ENCODE measurements around the gene SH3RF3. TPM values are rescaled to one million over a fixed set of nuclear protein-coding genes. Genes with fewer than 3 reads are reported as not detected.

Gene SH3RF3
- total and polyA plus RNA-seq, 10 of the 15 experiments (the other 5 are each of a cell fraction or from before 2014, with no cell fraction given) = 0.08 to 8.8 (median 2.3) TPM

DNA sequence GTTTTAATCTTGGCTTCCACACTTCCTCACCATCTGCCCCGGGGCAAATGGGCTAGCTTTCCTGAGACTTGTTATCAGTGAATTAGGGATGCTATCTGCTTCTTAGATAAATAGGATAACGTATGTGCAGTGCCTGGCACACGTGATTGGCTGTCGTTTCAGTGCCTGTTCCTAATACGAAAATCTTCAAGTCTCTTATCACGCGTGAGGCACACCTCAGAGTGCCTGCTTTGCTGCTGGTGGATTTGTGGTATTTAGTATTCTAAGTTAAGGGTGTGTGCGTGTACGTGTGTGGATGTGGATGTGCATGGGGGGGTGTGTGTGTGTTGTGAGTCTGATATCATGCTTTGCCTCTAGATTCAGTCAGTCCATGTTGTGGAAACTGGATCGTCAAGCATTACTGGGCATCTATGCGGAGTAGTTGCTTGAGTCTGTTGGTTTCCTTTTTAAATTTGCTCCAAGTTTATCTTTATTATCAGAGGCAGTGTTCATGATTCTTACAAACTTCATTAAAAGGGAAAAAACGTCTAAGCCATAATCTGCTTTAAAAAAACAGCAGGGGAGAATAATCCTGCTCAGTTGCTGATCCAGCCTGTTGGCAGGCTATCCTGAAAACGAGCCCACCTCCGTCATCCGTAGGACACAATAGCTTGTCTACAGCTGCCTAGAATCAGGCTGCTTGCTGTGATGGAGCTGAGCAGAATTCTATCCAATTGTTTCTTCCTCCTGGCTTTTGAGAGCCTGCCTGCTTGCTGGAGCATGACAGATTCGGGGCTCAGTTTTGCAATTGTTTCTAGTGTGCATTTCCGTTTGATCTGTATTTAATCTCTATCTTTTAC, 6.6 kb downstream of the SH3RF3 start (continued):
- TF ChIP-seq, protein P1, sequence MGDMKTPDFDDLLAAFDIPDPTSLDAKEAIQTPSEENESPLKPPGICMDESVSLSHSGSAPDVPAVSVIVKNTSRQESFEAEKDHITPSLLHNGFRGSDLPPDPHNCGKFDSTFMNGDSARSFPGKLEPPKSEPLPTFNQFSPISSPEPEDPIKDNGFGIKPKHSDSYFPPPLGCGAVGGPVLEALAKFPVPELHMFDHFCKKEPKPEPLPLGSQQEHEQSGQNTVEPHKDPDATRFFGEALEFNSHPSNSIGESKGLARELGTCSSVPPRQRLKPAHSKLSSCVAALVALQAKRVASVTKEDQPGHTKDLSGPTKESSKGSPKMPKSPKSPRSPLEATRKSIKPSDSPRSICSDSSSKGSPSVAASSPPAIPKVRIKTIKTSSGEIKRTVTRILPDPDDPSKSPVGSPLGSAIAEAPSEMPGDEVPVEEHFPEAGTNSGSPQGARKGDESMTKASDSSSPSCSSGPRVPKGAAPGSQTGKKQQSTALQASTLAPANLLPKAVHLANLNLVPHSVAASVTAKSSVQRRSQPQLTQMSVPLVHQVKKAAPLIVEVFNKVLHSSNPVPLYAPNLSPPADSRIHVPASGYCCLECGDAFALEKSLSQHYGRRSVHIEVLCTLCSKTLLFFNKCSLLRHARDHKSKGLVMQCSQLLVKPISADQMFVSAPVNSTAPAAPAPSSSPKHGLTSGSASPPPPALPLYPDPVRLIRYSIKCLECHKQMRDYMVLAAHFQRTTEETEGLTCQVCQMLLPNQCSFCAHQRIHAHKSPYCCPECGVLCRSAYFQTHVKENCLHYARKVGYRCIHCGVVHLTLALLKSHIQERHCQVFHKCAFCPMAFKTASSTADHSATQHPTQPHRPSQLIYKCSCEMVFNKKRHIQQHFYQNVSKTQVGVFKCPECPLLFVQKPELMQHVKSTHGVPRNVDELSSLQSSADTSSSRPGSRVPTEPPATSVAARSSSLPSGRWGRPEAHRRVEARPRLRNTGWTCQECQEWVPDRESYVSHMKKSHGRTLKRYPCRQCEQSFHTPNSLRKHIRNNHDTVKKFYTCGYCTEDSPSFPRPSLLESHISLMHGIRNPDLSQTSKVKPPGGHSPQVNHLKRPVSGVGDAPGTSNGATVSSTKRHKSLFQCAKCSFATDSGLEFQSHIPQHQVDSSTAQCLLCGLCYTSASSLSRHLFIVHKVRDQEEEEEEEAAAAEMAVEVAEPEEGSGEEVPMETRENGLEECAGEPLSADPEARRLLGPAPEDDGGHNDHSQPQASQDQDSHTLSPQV (IDR thresholded peaks at IDR 0.05) = no peak
- TF ChIP-seq MTA3 (IDR thresholded peaks at IDR 0.05; ENCODE audit: borderline replicate concordance, low read length) = no peak
- TF ChIP-seq YBX1 (IDR thresholded peaks at IDR 0.05) = no peak

DNA sequence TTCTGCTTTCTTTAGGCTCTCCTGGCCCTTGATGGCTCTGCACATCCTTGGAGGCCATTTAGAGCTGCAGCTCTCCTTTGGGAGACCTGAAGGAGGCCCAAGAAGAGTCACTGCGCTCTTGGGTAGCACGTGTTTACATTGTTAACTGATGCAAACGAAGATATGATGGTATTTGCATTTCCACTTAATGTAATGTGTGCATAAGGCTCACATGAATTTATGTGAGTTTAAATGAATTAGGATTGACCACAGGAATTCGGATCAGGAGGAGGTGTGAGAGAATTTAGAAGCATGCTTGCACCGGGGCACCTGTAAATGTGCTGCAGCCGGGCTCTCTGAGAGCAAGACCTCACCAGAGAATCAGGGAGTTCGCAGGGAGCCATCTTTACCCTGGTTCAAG, 7.5 kb downstream of the SH3RF3 start:
- TF ChIP-seq, protein P2, sequence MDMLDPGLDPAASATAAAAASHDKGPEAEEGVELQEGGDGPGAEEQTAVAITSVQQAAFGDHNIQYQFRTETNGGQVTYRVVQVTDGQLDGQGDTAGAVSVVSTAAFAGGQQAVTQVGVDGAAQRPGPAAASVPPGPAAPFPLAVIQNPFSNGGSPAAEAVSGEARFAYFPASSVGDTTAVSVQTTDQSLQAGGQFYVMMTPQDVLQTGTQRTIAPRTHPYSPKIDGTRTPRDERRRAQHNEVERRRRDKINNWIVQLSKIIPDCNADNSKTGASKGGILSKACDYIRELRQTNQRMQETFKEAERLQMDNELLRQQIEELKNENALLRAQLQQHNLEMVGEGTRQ (IDR thresholded peaks at IDR 0.05; ENCODE audit: borderline replicate concordance, low read depth, low read length) = no peak
- TF ChIP-seq, protein P3, sequence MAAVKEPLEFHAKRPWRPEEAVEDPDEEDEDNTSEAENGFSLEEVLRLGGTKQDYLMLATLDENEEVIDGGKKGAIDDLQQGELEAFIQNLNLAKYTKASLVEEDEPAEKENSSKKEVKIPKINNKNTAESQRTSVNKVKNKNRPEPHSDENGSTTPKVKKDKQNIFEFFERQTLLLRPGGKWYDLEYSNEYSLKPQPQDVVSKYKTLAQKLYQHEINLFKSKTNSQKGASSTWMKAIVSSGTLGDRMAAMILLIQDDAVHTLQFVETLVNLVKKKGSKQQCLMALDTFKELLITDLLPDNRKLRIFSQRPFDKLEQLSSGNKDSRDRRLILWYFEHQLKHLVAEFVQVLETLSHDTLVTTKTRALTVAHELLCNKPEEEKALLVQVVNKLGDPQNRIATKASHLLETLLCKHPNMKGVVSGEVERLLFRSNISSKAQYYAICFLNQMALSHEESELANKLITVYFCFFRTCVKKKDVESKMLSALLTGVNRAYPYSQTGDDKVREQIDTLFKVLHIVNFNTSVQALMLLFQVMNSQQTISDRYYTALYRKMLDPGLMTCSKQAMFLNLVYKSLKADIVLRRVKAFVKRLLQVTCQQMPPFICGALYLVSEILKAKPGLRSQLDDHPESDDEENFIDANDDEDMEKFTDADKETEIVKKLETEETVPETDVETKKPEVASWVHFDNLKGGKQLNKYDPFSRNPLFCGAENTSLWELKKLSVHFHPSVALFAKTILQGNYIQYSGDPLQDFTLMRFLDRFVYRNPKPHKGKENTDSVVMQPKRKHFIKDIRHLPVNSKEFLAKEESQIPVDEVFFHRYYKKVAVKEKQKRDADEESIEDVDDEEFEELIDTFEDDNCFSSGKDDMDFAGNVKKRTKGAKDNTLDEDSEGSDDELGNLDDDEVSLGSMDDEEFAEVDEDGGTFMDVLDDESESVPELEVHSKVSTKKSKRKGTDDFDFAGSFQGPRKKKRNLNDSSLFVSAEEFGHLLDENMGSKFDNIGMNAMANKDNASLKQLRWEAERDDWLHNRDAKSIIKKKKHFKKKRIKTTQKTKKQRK (IDR thresholded peaks at IDR 0.05; ENCODE audit: low read depth, low read length) = no peak
- TF ChIP-seq RELA (IDR thresholded peaks at IDR 0.05; ENCODE audit: borderline replicate concordance, partially characterized antibody) = no peak
- TF ChIP-seq TBL1XR1 (IDR thresholded peaks at IDR 0.05; ENCODE audit: low read depth, low read length) = no peak
- H3K27ac ChIP-seq (ENCODE audit: control insufficient read depth, insufficient read depth) = no peak overlapping the region
- POLR2A ChIA-PET = no interaction called here
- H3K9ac ChIP-seq (ENCODE audit: control insufficient read depth, insufficient read depth, low read length) = no peak overlapping the region
- in situ Hi-C loops (cut with MboI) = loop anchor here (5.0 kb wide), 1 partner anchor 51 kb away; no protein-coding TSS in a partner anchor
- no TSS peak for BruUV-seq (replicated peaks)
- RAD21 ChIA-PET (ENCODE audit: unreplicated experiment) = no interaction called here
- no peaks in the 10 kb centered on the region for H3K9me3 ChIP-seq (replicated peaks; ENCODE audit: control insufficient read depth, insufficient read depth, low read length)
- CTCF ChIA-PET = no interaction called here
- no peak overlapping the region for H3K4me3 ChIP-seq
- H3K79me2 ChIP-seq (ENCODE audit: control insufficient read depth, insufficient read depth, low read length) = peaks cover 3% of the 10 kb centered on the region
- intact Hi-C loops (cut with micrococcal nuclease; ENCODE audit: unreplicated experiment) = no loop called here
- H3K36me3 ChIP-seq (ENCODE audit: control insufficient read depth in 2 of 2, insufficient read depth in 2 of 2, low read length in 1 of 2) = no peaks in the 10 kb centered on the region
- peaks cover 5% of the 10 kb centered on the region for H3K4me1 ChIP-seq (ENCODE audit: control insufficient read depth, insufficient read depth, low read length)
- no peak for FAIRE-seq
- H3K4me2 ChIP-seq (ENCODE audit: control insufficient read depth, insufficient read depth) = no peak overlapping the region
- H3K27me3 ChIP-seq (replicated peaks in 1 of 2; ENCODE audit: control insufficient read depth in 2 of 2, insufficient read depth in 2 of 2, low read length in 1 of 2) = no peaks in the 10 kb centered on the region; a peak in 1 of 4 replicates
- H2AFZ ChIP-seq (ENCODE audit: control insufficient read depth, low read depth, low read length) = no peak overlapping the region
- SMC1A ChIA-PET (ENCODE audit: uncharacterized antibody, unreplicated experiment) = interaction anchor here (0.6 kb wide), 1 partner anchor 24 kb away, joined by 3 read pairs; no protein-coding TSS in a partner anchor
- no peak for ATAC-seq
- WGBS (ENCODE audit: insufficient coverage, insufficient replicate concordance, low lambda C conversion rate, missing lambda C conversion rate) = 38% methylated on average over 7 of the region's 7 CpGs
- H4K20me1 ChIP-seq (ENCODE audit: control insufficient read depth, insufficient read depth) = no peaks in the 10 kb centered on the region
- DNase-seq (ENCODE audit: low read depth, low spot score) = no peak

Measured in GM12878 (cell line).